ENCODE results near the gene S100A13.
"Not testable (repeated sequence)": the region's sequence is repeated elsewhere in the genome, so short reads cannot be mapped to it uniquely, and the experiment has no call there.

The S100A13 gene

GRCh38 chr1:153608742-153609584 is 18.3 kb downstream of the S100A13 start:
- DNase-seq (ENCODE audit: extremely low read depth in 1 of 2, low read depth in 1 of 2) = no peak

GRCh38 chr1:153608089-153608682 is 19.1 kb downstream of the S100A13 start:
- DNase-seq (ENCODE audit: extremely low read depth in 1 of 2, low read depth in 1 of 2) = no peak

- DNase-seq (ENCODE audit: extremely low read depth in 1 of 2, low read depth in 1 of 2) = no peak
Measured at GRCh38 chr1:153607381-153607780, 19.9 kb downstream of the S100A13 start.

GRCh38 chr1:153606194-153606593 is 21.1 kb downstream of the S100A13 start:
- no peak for DNase-seq (ENCODE audit: extremely low read depth in 1 of 2, low read depth in 1 of 2)

GRCh38 chr1:153602749-153603148 is 24.6 kb downstream of the S100A13 start:
- no peak for DNase-seq (ENCODE audit: extremely low read depth in 1 of 2, low read depth in 1 of 2)

- DNase-seq (ENCODE audit: extremely low read depth in 1 of 2, low read depth in 1 of 2) = no peak
Measured at GRCh38 chr1:153599847-153600246, 27.5 kb downstream of the S100A13 start.

GRCh38 chr1:153598309-153599172 is 28.8 kb downstream of the S100A13 start:
- peak in 1 of 2 donors; percentile 17 for DNase-seq (ENCODE audit: extremely low read depth in 1 of 2, low read depth in 1 of 2)

- peak in 1 of 2 donors; percentile 22 for DNase-seq (ENCODE audit: extremely low read depth in 1 of 2, low read depth in 1 of 2)
Measured at GRCh38 chr1:153597206-153597605, 30.1 kb downstream of the S100A13 start.

GRCh38 chr1:153592748-153593147 is 34.6 kb downstream of the S100A13 start:
- DNase-seq (ENCODE audit: extremely low read depth in 1 of 2, low read depth in 1 of 2) = no peak

GRCh38 chr1:153588482-153588881 is 38.8 kb downstream of the S100A13 start:
- DNase-seq (ENCODE audit: extremely low read depth in 1 of 2, low read depth in 1 of 2) = no peak

GRCh38 chr1:153588033-153588432 is 39.3 kb downstream of the S100A13 start:
- DNase-seq (ENCODE audit: extremely low read depth in 1 of 2, low read depth in 1 of 2) = not testable (repeated sequence)

- no peak for DNase-seq (ENCODE audit: extremely low read depth in 1 of 2, low read depth in 1 of 2)
Measured at GRCh38 chr1:153587314-153587713, 40.0 kb downstream of the S100A13 start.

- DNase-seq (ENCODE audit: extremely low read depth in 1 of 2, low read depth in 1 of 2) = no peak
Measured at GRCh38 chr1:153586347-153586746, 41.0 kb downstream of the S100A13 start.

GRCh38 chr1:153585006-153585405 is 42.3 kb downstream of the S100A13 start:
- no peak for DNase-seq (ENCODE audit: extremely low read depth in 1 of 2, low read depth in 1 of 2)

- DNase-seq (ENCODE audit: extremely low read depth in 1 of 2, low read depth in 1 of 2) = no peak
Measured at GRCh38 chr1:153583976-153584375, 43.3 kb downstream of the S100A13 start.

GRCh38 chr1:153583514-153583913 is 43.8 kb downstream of the S100A13 start:
- DNase-seq (ENCODE audit: extremely low read depth in 1 of 2, low read depth in 1 of 2) = not testable (repeated sequence)

- DNase-seq (ENCODE audit: extremely low read depth in 1 of 2, low read depth in 1 of 2) = not testable (repeated sequence)
Measured at GRCh38 chr1:153582836-153583235, 44.5 kb downstream of the S100A13 start.

- DNase-seq (ENCODE audit: extremely low read depth in 1 of 2, low read depth in 1 of 2) = no peak
Measured at GRCh38 chr1:153578936-153579335, 48.4 kb downstream of the S100A13 start.

GRCh38 chr1:153578490-153578889 is 48.8 kb downstream of the S100A13 start:
- DNase-seq (ENCODE audit: extremely low read depth in 1 of 2, low read depth in 1 of 2) = no peak

- DNase-seq (ENCODE audit: extremely low read depth in 1 of 2, low read depth in 1 of 2) = no peak
Measured at GRCh38 chr1:153577624-153578051, 49.7 kb downstream of the S100A13 start.

GRCh38 chr1:153577138-153577537 is 50.2 kb downstream of the S100A13 start:
- DNase-seq (ENCODE audit: extremely low read depth in 1 of 2, low read depth in 1 of 2) = no peak

Data from stimulated activated CD8-positive, alpha-beta memory T cell treated with anti-CD3 and anti-CD28 coated beads, Interleukin-7, amount 100 ng/mL, for 48 hours (primary cell).